Peyer's patch (tissue), 4 donors: ENCODE results near the gene ZNF846. TPM values are rescaled to one million over a fixed set of nuclear protein-coding genes. Genes with fewer than 3 reads are reported as not detected.
"Not testable (repeated sequence)": the region's sequence is repeated elsewhere in the genome, so short reads cannot be mapped to it uniquely, and the experiment has no call there.

Source experiments
- DNase-seq, 3 donors: peaks; one replicate each; pipeline ENCODE4 v3.0.0-alpha.2; 2017 to 2019
- H3K27ac ChIP-seq, 4 donors: fragments of 200-600 bp; sonication (generic); one replicate each; pipeline ENCODE4 v1.5.1; 2016 to 2019
- H3K27me3 ChIP-seq, 2 donors: fragments of 200-600 bp; sonication (generic); one replicate each; pipeline ENCODE4 v1.5.1; 2019
- H3K36me3 ChIP-seq, 3 donors: fragments of 200-600 bp; sonication (generic); one replicate each; pipeline ENCODE4 v1.5.1; 2016 to 2019
- H3K4me1 ChIP-seq, 4 donors: fragments of 200-600 bp; sonication (generic); one replicate each; pipeline ENCODE4 v1.5.1; 2016 to 2019
- H3K4me3 ChIP-seq, 4 donors: fragments of 200-600 bp; sonication (generic); 1 replicate in 3 of 4; 2 replicates in 1 of 4; pipeline ENCODE4 v1.5.1; 2016 to 2019; ENCODE audit warnings: mild to moderate bottlenecking in 1 of 4
- H3K9me3 ChIP-seq, 4 donors: fragments of 200-600 bp; sonication (generic); one replicate each; pipeline ENCODE4 v1.5.1; 2016 to 2019; ENCODE audit warnings: mild to moderate bottlenecking in 1 of 4
- POLR2A ChIP-seq, 2 donors: fragments of 450-650 bp; IDR thresholded peaks; one replicate each; pipeline ENCODE4 v1.5.1; 2017; ENCODE audit warnings: antibody characterized with exemption in 2 of 2, mild to moderate bottlenecking in 2 of 2, moderate library complexity in 2 of 2
- total RNA-seq, 4 donors: library from RNA; depleted of rRNA; stranded (reverse); fragments of >200 nt; gene quantifications; one replicate each; pipeline ENCODE4 v1.1.0, GENCODE V29; 2016
- TF ChIP-seq, protein P1 (sequence below), 6 experiments: fragments of 450-650 bp in 4 of 6; fragments of 200-600 bp in 2 of 6; sonication (generic) in 1 of 6; IDR thresholded peaks; one replicate each; pipeline ENCODE4 v1.5.1; 2017 to 2019; ENCODE audit warnings: antibody characterized with exemption in 6 of 6, mild to moderate bottlenecking in 3 of 6, moderate library complexity in 1 of 6

ZNF846 gene
- total RNA-seq, 4 donors from 2014 or later = 6.8 to 20.6 (median 14.8) TPM

DNA sequence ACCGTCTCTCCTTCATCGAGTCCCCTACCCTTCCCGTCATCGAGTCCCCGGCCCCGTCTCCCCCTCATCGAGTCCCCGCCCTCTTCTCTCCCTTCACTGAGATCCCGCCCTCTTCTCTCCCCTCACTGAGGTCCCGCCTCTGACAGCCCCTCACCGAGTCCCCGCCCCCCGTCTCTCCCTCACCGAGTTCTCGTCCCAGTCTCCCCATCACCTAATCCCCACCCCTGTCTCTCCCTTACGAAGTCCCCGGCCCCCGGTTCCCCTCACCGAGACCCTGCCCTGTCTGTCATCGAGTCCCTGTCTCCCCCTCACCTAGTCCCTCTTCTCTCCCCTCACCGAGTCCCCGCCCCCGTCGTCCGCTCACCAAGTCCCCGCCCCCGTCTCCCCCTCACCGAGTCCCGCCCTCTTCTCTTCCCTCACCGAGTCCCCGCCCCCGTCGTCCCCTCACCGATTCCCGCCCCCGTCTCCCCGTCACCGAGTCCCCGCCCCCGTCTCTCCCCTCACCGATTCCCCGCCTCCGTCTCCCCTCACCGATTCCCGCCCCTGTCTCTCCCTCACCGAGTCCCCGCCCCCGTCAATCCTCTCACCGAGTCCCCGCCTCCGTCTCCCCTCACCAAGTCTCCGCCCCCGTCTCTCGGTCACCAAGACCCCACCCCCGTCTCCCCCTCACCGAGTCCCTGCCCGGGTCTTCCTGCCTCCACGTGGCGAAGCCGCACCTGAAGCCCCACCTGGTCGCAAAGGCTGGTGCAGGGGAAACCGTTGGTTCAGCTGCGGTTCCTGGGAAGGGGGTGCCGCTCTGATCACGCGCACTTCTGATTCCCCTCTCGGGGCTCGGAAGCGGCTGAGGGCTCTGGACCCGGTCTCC lies 23.9 kb upstream of the ZNF846 start:
- TF ChIP-seq, protein P1, sequence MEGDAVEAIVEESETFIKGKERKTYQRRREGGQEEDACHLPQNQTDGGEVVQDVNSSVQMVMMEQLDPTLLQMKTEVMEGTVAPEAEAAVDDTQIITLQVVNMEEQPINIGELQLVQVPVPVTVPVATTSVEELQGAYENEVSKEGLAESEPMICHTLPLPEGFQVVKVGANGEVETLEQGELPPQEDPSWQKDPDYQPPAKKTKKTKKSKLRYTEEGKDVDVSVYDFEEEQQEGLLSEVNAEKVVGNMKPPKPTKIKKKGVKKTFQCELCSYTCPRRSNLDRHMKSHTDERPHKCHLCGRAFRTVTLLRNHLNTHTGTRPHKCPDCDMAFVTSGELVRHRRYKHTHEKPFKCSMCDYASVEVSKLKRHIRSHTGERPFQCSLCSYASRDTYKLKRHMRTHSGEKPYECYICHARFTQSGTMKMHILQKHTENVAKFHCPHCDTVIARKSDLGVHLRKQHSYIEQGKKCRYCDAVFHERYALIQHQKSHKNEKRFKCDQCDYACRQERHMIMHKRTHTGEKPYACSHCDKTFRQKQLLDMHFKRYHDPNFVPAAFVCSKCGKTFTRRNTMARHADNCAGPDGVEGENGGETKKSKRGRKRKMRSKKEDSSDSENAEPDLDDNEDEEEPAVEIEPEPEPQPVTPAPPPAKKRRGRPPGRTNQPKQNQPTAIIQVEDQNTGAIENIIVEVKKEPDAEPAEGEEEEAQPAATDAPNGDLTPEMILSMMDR (IDR thresholded peaks at IDR 0.05) = peak in 2 of 6 experiments; percentile 3 to 12
- TF ChIP-seq POLR2A (IDR thresholded peaks at IDR 0.05) = peak in 1 of 2 donors; percentile 9
- peak; percentile 97 to 99 (median 98) for DNase-seq

GRCh38 chr19:9791552-9792205 lies 23.1 kb upstream of the ZNF846 start:
- peak; percentile 8 to 80 for TF ChIP-seq POLR2A (IDR thresholded peaks at IDR 0.05)
- TF ChIP-seq, protein P1 (IDR thresholded peaks at IDR 0.05) = no peak
- DNase-seq = peak; percentile 97 to 98 (median 98)
- Histone ChIP-seq H3K4me3 (peak overlapping the region; percentile 68 to 92 (median 71)), H3K36me3 (no peaks in the 10 kb centered on the region), H3K9me3 (no peaks in the 10 kb centered on the region), H3K27ac (peak overlapping the region; percentile 89 to 99 (median 92)), H3K4me1 (peaks cover 0 to 15% (median 1%) of the 10 kb centered on the region in 4 donors), H3K27me3 (no peaks in the 10 kb centered on the region)

More for the DNA sequence above, 23.9 kb upstream of the ZNF846 start:
- H3K4me1 ChIP-seq = peaks cover 0 to 15% (median 1%) of the 10 kb centered on the region in 4 donors
- H3K27ac ChIP-seq = peak overlapping the region; percentile 89 to 99 (median 92)
- H3K4me3 ChIP-seq = peak overlapping the region; percentile 68 to 92 (median 71)
- H3K36me3 ChIP-seq = no peaks in the 10 kb centered on the region
- H3K27me3 ChIP-seq = no peaks in the 10 kb centered on the region
- H3K9me3 ChIP-seq = no peaks in the 10 kb centered on the region

GRCh38 chr19:9791073-9791367 lies 22.5 kb upstream of the ZNF846 start:
- Histone ChIP-seq H3K27ac (peak overlapping the region in 3 of 4 donors; percentile 91 to 99 (median 92)), H3K4me1 (peaks cover 0 to 15% (median 1%) of the 10 kb centered on the region in 4 donors), H3K4me3 (peak overlapping the region in 2 of 4 donors; percentile 68 to 92)
- not testable (repeated sequence) for DNase-seq, H3K9me3 ChIP-seq, H3K36me3 ChIP-seq, H3K27me3 ChIP-seq

- H3K9me3 ChIP-seq, H3K36me3 ChIP-seq, DNase-seq, H3K27me3 ChIP-seq, H3K4me3 ChIP-seq: not testable (repeated sequence)
- Histone ChIP-seq H3K4me1 (peaks cover 0 to 20% (median 1%) of the 10 kb centered on the region in 4 donors), H3K27ac (peak overlapping the region in 1 of 4 donors; percentile 34)
These were observed 21.0 kb upstream of the ZNF846 start for GRCh38 chr19:9789579-9789978.

- Histone ChIP-seq H3K4me1 (peaks cover 0 to 24% (median 1%) of the 10 kb centered on the region in 4 donors), H3K27ac (no peak overlapping the region), H3K9me3 (no peaks in the 10 kb centered on the region), H3K4me3 (no peak overlapping the region), H3K27me3 (no peaks in the 10 kb centered on the region), H3K36me3 (no peaks in the 10 kb centered on the region)
- no peak for TF ChIP-seq POLR2A (IDR thresholded peaks at IDR 0.05)
- TF ChIP-seq, protein P1 (IDR thresholded peaks at IDR 0.05) = no peak
- no peak for DNase-seq
These were observed 20.5 kb upstream of the ZNF846 start for GRCh38 chr19:9789066-9789465.

DNA sequence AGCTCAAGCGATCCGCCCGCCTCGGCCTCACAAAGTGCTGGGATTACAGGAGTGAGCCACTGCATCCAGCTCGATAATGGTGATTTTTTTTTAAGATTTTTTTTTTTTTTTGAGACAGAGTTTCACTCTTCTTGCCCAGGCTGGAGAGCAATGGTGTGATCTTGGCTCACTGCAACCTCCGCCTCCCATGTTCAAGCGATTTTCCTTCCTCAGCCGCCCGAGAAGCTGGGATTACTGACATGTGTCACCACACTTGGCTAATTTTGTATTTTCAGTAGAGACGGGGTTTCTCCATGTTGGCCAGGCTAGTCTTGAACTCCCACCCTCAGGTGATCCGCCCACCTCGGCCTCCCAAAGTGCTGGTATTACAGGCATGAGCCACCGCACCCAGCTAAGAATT lies 20.1 kb upstream of the ZNF846 start:
- DNase-seq, H3K27me3 ChIP-seq, H3K9me3 ChIP-seq, H3K4me3 ChIP-seq, H3K27ac ChIP-seq, H3K36me3 ChIP-seq: not testable (repeated sequence)
- peaks cover 0 to 24% (median 1%) of the 10 kb centered on the region in 4 donors for H3K4me1 ChIP-seq

DNA sequence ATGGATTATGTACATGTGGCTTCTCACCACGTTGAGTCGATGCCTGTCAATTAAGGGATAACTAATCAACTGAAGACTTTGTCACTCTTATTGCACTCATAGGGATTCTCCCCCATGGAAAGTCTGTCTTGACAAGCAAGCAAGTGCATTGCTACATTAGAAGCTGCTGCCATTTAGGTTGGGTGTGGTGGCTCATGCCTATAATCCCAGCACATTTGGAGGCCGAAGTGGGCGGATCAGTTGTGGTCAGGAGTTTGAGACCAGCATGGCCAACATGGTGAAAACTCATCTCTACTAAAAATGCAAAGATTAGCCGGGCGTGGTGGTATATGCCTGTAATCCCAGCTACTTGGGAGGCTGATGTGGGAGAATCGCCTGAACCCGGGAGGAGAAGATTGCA lies 18.3 kb upstream of the ZNF846 start:
- peak overlapping the region in 2 of 4 donors; percentile 97 to 100 for H3K27ac ChIP-seq
- TF ChIP-seq POLR2A (IDR thresholded peaks at IDR 0.05) = no peak
- TF ChIP-seq, protein P1 (IDR thresholded peaks at IDR 0.05) = no peak
- H3K4me3 ChIP-seq = no peak overlapping the region
- no peaks in the 10 kb centered on the region for H3K9me3 ChIP-seq
- no peak for DNase-seq
- H3K27me3 ChIP-seq = no peaks in the 10 kb centered on the region
- H3K4me1 ChIP-seq = peaks cover 0 to 24% (median 1%) of the 10 kb centered on the region in 4 donors
- H3K36me3 ChIP-seq = no peaks in the 10 kb centered on the region
